ACC112 (cell line): Measurements from ENCODE around the gene EIF4E1B.

Source experiments
- H2AFZ ChIP-seq: fragments of 200-600 bp; sonication (generic); one replicate; pipeline ENCODE4 v1.6.0; 2017; ENCODE audit warnings: antibody characterized with exemption, low read length; ENCODE audit not compliant: unreplicated experiment
- H3K27ac ChIP-seq: fragments of 200-600 bp; sonication (generic); 2 replicates; pipeline ENCODE4 v1.5.1; 2014; ENCODE audit warnings: low read depth, mild to moderate bottlenecking, antibody characterized with exemption, low read length, moderate library complexity
- H3K27me3 ChIP-seq: fragments of 200-600 bp; sonication (generic); 2 replicates; pipeline ENCODE4 v1.6.1; 2014; ENCODE audit warnings: mild to moderate bottlenecking, antibody characterized with exemption, low read length, moderate library complexity, mixed read lengths; ENCODE audit not compliant: insufficient read depth
- H3K36me3 ChIP-seq: fragments of 200-600 bp; sonication (generic); 2 replicates; pipeline ENCODE4 v1.6.1; 2016; ENCODE audit warnings: mild to moderate bottlenecking, antibody characterized with exemption, low read length, moderate library complexity, mixed read lengths; ENCODE audit not compliant: insufficient read depth
- H3K4me1 ChIP-seq: fragments of 200-600 bp; sonication (generic); one replicate; pipeline ENCODE4 v1.6.1; 2016; ENCODE audit warnings: low read length, mixed read lengths; ENCODE audit not compliant: insufficient read depth, unreplicated experiment, control insufficient read depth
- H3K4me3 ChIP-seq: fragments of 200-600 bp; sonication (generic); 2 replicates; pipeline ENCODE4 v1.5.1; 2014; ENCODE audit warnings: mild to moderate bottlenecking, low read depth, low read length
- H3K79me2 ChIP-seq: fragments of 200-600 bp; sonication (generic); one replicate; pipeline ENCODE4 v1.6.0; 2016; ENCODE audit warnings: low read length; ENCODE audit not compliant: control insufficient read depth, unreplicated experiment, insufficient read depth

EIF4E1B gene

GRCh38 chr5:176665517-176665916 lies 35.0 kb downstream of the EIF4E1B start:
- no peaks in the 10 kb centered on the region for H3K36me3 ChIP-seq
- no peak overlapping the region for H3K4me3 ChIP-seq
- peaks cover 64% of the 10 kb centered on the region for H3K27me3 ChIP-seq
- no peaks in the 10 kb centered on the region for H3K79me2 ChIP-seq
- no peaks in the 10 kb centered on the region for H3K4me1 ChIP-seq
- H3K27ac ChIP-seq: no peak overlapping the region
- no peak overlapping the region for H2AFZ ChIP-seq

- Histone ChIP-seq H3K27me3 (peaks cover 81% of the 10 kb centered on the region), H3K79me2 (no peaks in the 10 kb centered on the region), H3K27ac (no peak overlapping the region), H3K36me3 (no peaks in the 10 kb centered on the region), H2AFZ (no peak overlapping the region), H3K4me1 (no peaks in the 10 kb centered on the region), H3K4me3 (no peak overlapping the region)
Measured at GRCh38 chr5:176667637-176668036, 37.2 kb downstream of the EIF4E1B start.

GRCh38 chr5:176670449-176670848 lies 40.0 kb downstream of the EIF4E1B start:
- no peak overlapping the region for H2AFZ ChIP-seq

GRCh38 chr5:176671399-176671798 lies 40.9 kb downstream of the EIF4E1B start:
- Histone ChIP-seq H3K27me3 (peaks cover 58% of the 10 kb centered on the region), H3K4me1 (peaks cover 10% of the 10 kb centered on the region), H3K4me3 (no peak overlapping the region), H3K36me3 (no peaks in the 10 kb centered on the region), H3K79me2 (no peaks in the 10 kb centered on the region), H3K27ac (no peak overlapping the region), H2AFZ (no peak overlapping the region)

More at GRCh38 chr5:176670449-176670848, 40.0 kb downstream of the EIF4E1B start:
- H3K27ac ChIP-seq: no peak overlapping the region
- peaks cover under 1% of the 10 kb centered on the region for H3K4me1 ChIP-seq
- no peaks in the 10 kb centered on the region for H3K36me3 ChIP-seq
- peaks cover 64% of the 10 kb centered on the region for H3K27me3 ChIP-seq
- no peaks in the 10 kb centered on the region for H3K79me2 ChIP-seq
- no peak overlapping the region for H3K4me3 ChIP-seq

GRCh38 chr5:176671890-176672747 lies 41.6 kb downstream of the EIF4E1B start:
- H3K27ac ChIP-seq: no peak overlapping the region
- no peak overlapping the region for H2AFZ ChIP-seq
- no peaks in the 10 kb centered on the region for H3K79me2 ChIP-seq
- no peak overlapping the region for H3K4me3 ChIP-seq
- peaks cover 17% of the 10 kb centered on the region for H3K4me1 ChIP-seq
- no peaks in the 10 kb centered on the region for H3K36me3 ChIP-seq
- H3K27me3 ChIP-seq: peaks cover 57% of the 10 kb centered on the region

GRCh38 chr5:176673651-176674583 lies 43.4 kb downstream of the EIF4E1B start:
- no peaks in the 10 kb centered on the region for H3K36me3 ChIP-seq
- H3K27ac ChIP-seq: no peak overlapping the region
- H3K4me1 ChIP-seq: peaks cover 18% of the 10 kb centered on the region
- H3K27me3 ChIP-seq: peaks cover 48% of the 10 kb centered on the region
- no peak overlapping the region for H2AFZ ChIP-seq
- H3K4me3 ChIP-seq: no peak overlapping the region
- H3K79me2 ChIP-seq: no peaks in the 10 kb centered on the region

GRCh38 chr5:176674799-176675198 lies 44.3 kb downstream of the EIF4E1B start:
- Histone ChIP-seq H3K4me3 (no peak overlapping the region), H3K27ac (no peak overlapping the region), H3K4me1 (peaks cover 18% of the 10 kb centered on the region), H3K79me2 (no peaks in the 10 kb centered on the region), H3K27me3 (peaks cover 48% of the 10 kb centered on the region), H3K36me3 (no peaks in the 10 kb centered on the region), H2AFZ (no peak overlapping the region)

GRCh38 chr5:176675676-176676360 lies 45.3 kb downstream of the EIF4E1B start:
- Histone ChIP-seq H3K4me3 (no peak overlapping the region), H3K79me2 (no peaks in the 10 kb centered on the region), H3K36me3 (no peaks in the 10 kb centered on the region), H3K4me1 (peaks cover 18% of the 10 kb centered on the region), H3K27ac (no peak overlapping the region), H3K27me3 (peaks cover 48% of the 10 kb centered on the region), H2AFZ (no peak overlapping the region)

GRCh38 chr5:176676361-176676824 lies 45.9 kb downstream of the EIF4E1B start:
- Histone ChIP-seq H3K36me3 (no peaks in the 10 kb centered on the region), H3K79me2 (no peaks in the 10 kb centered on the region), H3K4me3 (no peak overlapping the region), H3K27me3 (peaks cover 50% of the 10 kb centered on the region), H2AFZ (no peak overlapping the region), H3K27ac (no peak overlapping the region), H3K4me1 (peaks cover 18% of the 10 kb centered on the region)

GRCh38 chr5:176677209-176677939 lies 46.9 kb downstream of the EIF4E1B start:
- H3K27ac ChIP-seq: no peak overlapping the region
- H3K27me3 ChIP-seq: peaks cover 52% of the 10 kb centered on the region
- no peak overlapping the region for H3K4me3 ChIP-seq
- H3K36me3 ChIP-seq: no peaks in the 10 kb centered on the region
- no peaks in the 10 kb centered on the region for H3K79me2 ChIP-seq
- H3K4me1 ChIP-seq: peaks cover 18% of the 10 kb centered on the region
- no peak overlapping the region for H2AFZ ChIP-seq
